ENCODE results near the gene CT47C1. TPM values are rescaled to one million over a fixed set of nuclear protein-coding genes. Genes with fewer than 3 reads are reported as not detected.

The CT47C1 gene
- total and polyA plus RNA-seq, 7 donors, result not detected

- Histone ChIP-seq H3K27me3 (ENCODE audit: insufficient read depth in 3 of 3, low read length in 2 of 3) (peaks cover 0 to 11% (median 0%) of the 10 kb centered on the region in 3 donors), H3K4me3 (no peak overlapping the region), H3K9me3 (no peaks in the 10 kb centered on the region), H3K4me1 (no peaks in the 10 kb centered on the region), H3K36me3 (ENCODE audit: insufficient read depth in 1 of 2, low read depth in 1 of 2) (no peaks in the 10 kb centered on the region), H3K27ac (no peak overlapping the region)
- intact Hi-C loops (cut with DNase I), result no loop called here
- DNase-seq, result no peak
- no peak for ATAC-seq
- no peak for TF ChIP-seq CTCF (IDR thresholded peaks at IDR 0.05)
- WGBS, 3 donors, result 54 to 56% (median 55%) methylated on average over 7 of the region's 7 CpGs
Observed at GRCh38 chrX:119093991-119094735, 21.4 kb downstream of the CT47C1 start.

GRCh38 chrX:119094819-119095218, 22.0 kb downstream of the CT47C1 start:
- Histone ChIP-seq H3K27ac (no peak overlapping the region), H3K27me3 (ENCODE audit: insufficient read depth in 3 of 3, low read length in 2 of 3) (peaks cover 0 to 6% (median 0%) of the 10 kb centered on the region in 3 donors), H3K4me1 (no peaks in the 10 kb centered on the region), H3K9me3 (no peaks in the 10 kb centered on the region), H3K36me3 (ENCODE audit: insufficient read depth in 1 of 2, low read depth in 1 of 2) (no peaks in the 10 kb centered on the region), H3K4me3 (no peak overlapping the region)
- ATAC-seq (no peak), DNase-seq (no peak)
- WGBS, 3 donors, result 52 to 88% (median 78%) methylated on average over 3 of the region's 3 CpGs
- intact Hi-C loops (cut with DNase I), result no loop called here
- no peak for TF ChIP-seq CTCF (IDR thresholded peaks at IDR 0.05)

- intact Hi-C loops (cut with DNase I), result no loop called here
- no peak for ATAC-seq
- H3K36me3 ChIP-seq (ENCODE audit: insufficient read depth in 1 of 2, low read depth in 1 of 2), result no peaks in the 10 kb centered on the region
- TF ChIP-seq CTCF (IDR thresholded peaks at IDR 0.05), result no peak
- H3K4me1 ChIP-seq, result no peaks in the 10 kb centered on the region
- H3K27ac ChIP-seq, result no peak overlapping the region
- H3K9me3 ChIP-seq, result no peaks in the 10 kb centered on the region
- no peak overlapping the region for H3K4me3 ChIP-seq
- H3K27me3 ChIP-seq (ENCODE audit: insufficient read depth in 3 of 3, low read length in 2 of 3), result peaks cover 0 to 3% (median 0%) of the 10 kb centered on the region in 3 donors
- no peak for DNase-seq
Observed at GRCh38 chrX:119095936-119096335, 23.1 kb downstream of the CT47C1 start.

- DNase-seq, result no peak
- intact Hi-C loops (cut with DNase I), result no loop called here
- WGBS, 3 donors, result 63 to 76% (median 69%) methylated on average over 1 of the region's 1 CpG
Observed at GRCh38 chrX:119101168-119101567, 28.4 kb downstream of the CT47C1 start.

More at GRCh38 chrX:119101168-119101567, 28.4 kb downstream of the CT47C1 start:
- no peak overlapping the region for H3K4me3 ChIP-seq
- H3K36me3 ChIP-seq (ENCODE audit: insufficient read depth in 1 of 2, low read depth in 1 of 2), result no peaks in the 10 kb centered on the region
- H3K27me3 ChIP-seq (ENCODE audit: insufficient read depth in 3 of 3, low read length in 2 of 3), result peaks cover 0 to 6% (median 0%) of the 10 kb centered on the region in 3 donors
- no peaks in the 10 kb centered on the region for H3K4me1 ChIP-seq
- no peaks in the 10 kb centered on the region for H3K9me3 ChIP-seq
- TF ChIP-seq CTCF (IDR thresholded peaks at IDR 0.05), result no peak
- ATAC-seq, result no peak
- no peak overlapping the region for H3K27ac ChIP-seq
